Ovary (tissue), 3 donors: ENCODE data around the gene CDH22.

Source experiments
- EP300 ChIP-seq: sonication (generic); formaldehyde crosslinking; IDR thresholded peaks from one replicate; pipeline ENCODE4 v1.6.1; 2017; ENCODE audit warnings: antibody characterized with exemption
- POLR2A ChIP-seq: fragments of 450-650 bp; IDR thresholded peaks from one replicate; pipeline ENCODE4 v1.6.1; 2017; ENCODE audit warnings: antibody characterized with exemption, mild to moderate bottlenecking, moderate library complexity
- TF ChIP-seq, protein P1 (sequence below), 3 donors: fragments of 450-650 bp in 2 of 3; fragments of 200-600 bp in 1 of 3; IDR thresholded peaks; one replicate each; pipeline versions ENCODE4 v1.5.1 to v1.8.0; 2016 to 2022; ENCODE audit warnings: antibody characterized with exemption in 3 of 3, mild to moderate bottlenecking in 1 of 3
- donor health status: DM: no; HTN: no; CAD: no.

- TF ChIP-seq, protein P1, sequence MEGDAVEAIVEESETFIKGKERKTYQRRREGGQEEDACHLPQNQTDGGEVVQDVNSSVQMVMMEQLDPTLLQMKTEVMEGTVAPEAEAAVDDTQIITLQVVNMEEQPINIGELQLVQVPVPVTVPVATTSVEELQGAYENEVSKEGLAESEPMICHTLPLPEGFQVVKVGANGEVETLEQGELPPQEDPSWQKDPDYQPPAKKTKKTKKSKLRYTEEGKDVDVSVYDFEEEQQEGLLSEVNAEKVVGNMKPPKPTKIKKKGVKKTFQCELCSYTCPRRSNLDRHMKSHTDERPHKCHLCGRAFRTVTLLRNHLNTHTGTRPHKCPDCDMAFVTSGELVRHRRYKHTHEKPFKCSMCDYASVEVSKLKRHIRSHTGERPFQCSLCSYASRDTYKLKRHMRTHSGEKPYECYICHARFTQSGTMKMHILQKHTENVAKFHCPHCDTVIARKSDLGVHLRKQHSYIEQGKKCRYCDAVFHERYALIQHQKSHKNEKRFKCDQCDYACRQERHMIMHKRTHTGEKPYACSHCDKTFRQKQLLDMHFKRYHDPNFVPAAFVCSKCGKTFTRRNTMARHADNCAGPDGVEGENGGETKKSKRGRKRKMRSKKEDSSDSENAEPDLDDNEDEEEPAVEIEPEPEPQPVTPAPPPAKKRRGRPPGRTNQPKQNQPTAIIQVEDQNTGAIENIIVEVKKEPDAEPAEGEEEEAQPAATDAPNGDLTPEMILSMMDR (IDR thresholded peaks at IDR 0.05), result no peak
- TF ChIP-seq EP300 (no peak), POLR2A (no peak)
Observed at GRCh38 chr20:46139266-46139889, 168.9 kb downstream of the CDH22 start.
